AG04450 (cell line): Measurements from ENCODE around the gene PTP4A1. TPM values are rescaled to one million over a fixed set of nuclear protein-coding genes. Genes with fewer than 3 reads are reported as not detected.

ENCODE experiments used
- CTCF ChIA-PET: fragments of 300-600, 350-600 bp; formaldehyde crosslinking; extraction: SDS; loops from one replicate; lab custom pipeline; 2022; ENCODE audit warnings: antibody characterized with exemption, inconsistent platforms; lab: Charles Lee
- POLR2A ChIA-PET: fragments of 350-600 bp; formaldehyde crosslinking; extraction: SDS; loops from one replicate; lab custom pipeline; 2021; ENCODE audit warnings: antibody characterized with exemption, inconsistent platforms; lab: Yijun Ruan, JAX
- DNase-seq: peaks from one replicate; pipeline ENCODE4 v3.0.0-alpha.2; 2011; ENCODE audit warnings: low read depth, low spot score
- H3K27ac ChIP-seq: one replicate; pipeline ENCODE4 v1.5.1; 2012; ENCODE audit warnings: low read depth, low read length, control low read depth
- H3K27me3 ChIP-seq: one replicate; pipeline ENCODE4 v1.6.0; 2012; ENCODE audit warnings: low read length; ENCODE audit not compliant: control insufficient read depth, insufficient read depth
- H3K4me3 ChIP-seq: 2 replicates; pipeline ENCODE4 v1.5.1; 2011; ENCODE audit warnings: mild to moderate bottlenecking, low read depth, low read length, control low read depth
- H3K9me3 ChIP-seq: 2 replicates; pipeline ENCODE4 v1.5.1; 2012; ENCODE audit warnings: low read length; ENCODE audit not compliant: control insufficient read depth, insufficient read depth
- polyA plus RNA-seq: library from polyadenylated mRNA; depleted of rRNA; stranded (reverse); fragments of >200 nt; gene quantifications from 2 replicates; pipeline ENCODE4 v1.2.3, GENCODE V29; 2011
- TF ChIP-seq, protein P1 (sequence below): IDR thresholded peaks from 2 replicates; pipeline ENCODE4 v1.5.1; 2011; ENCODE audit warnings: low read depth, low read length, control low read depth, inconsistent platforms

Gene PTP4A1
- polyA plus RNA-seq, 1 experiment: 34.3 TPM

- no peak for DNase-seq
- H3K27ac ChIP-seq: no peak overlapping the region
- no peak overlapping the region for H3K4me3 ChIP-seq
- ChIA-PET CTCF (no interaction called here), POLR2A (no interaction called here)
- H3K9me3 ChIP-seq: no peaks in the 10 kb centered on the region
- TF ChIP-seq, protein P1, sequence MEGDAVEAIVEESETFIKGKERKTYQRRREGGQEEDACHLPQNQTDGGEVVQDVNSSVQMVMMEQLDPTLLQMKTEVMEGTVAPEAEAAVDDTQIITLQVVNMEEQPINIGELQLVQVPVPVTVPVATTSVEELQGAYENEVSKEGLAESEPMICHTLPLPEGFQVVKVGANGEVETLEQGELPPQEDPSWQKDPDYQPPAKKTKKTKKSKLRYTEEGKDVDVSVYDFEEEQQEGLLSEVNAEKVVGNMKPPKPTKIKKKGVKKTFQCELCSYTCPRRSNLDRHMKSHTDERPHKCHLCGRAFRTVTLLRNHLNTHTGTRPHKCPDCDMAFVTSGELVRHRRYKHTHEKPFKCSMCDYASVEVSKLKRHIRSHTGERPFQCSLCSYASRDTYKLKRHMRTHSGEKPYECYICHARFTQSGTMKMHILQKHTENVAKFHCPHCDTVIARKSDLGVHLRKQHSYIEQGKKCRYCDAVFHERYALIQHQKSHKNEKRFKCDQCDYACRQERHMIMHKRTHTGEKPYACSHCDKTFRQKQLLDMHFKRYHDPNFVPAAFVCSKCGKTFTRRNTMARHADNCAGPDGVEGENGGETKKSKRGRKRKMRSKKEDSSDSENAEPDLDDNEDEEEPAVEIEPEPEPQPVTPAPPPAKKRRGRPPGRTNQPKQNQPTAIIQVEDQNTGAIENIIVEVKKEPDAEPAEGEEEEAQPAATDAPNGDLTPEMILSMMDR: no peak
- no peaks in the 10 kb centered on the region for H3K27me3 ChIP-seq
These were observed 38.3 kb upstream of the PTP4A1 start for GRCh38 chr6:63533952-63534351.

DNA sequence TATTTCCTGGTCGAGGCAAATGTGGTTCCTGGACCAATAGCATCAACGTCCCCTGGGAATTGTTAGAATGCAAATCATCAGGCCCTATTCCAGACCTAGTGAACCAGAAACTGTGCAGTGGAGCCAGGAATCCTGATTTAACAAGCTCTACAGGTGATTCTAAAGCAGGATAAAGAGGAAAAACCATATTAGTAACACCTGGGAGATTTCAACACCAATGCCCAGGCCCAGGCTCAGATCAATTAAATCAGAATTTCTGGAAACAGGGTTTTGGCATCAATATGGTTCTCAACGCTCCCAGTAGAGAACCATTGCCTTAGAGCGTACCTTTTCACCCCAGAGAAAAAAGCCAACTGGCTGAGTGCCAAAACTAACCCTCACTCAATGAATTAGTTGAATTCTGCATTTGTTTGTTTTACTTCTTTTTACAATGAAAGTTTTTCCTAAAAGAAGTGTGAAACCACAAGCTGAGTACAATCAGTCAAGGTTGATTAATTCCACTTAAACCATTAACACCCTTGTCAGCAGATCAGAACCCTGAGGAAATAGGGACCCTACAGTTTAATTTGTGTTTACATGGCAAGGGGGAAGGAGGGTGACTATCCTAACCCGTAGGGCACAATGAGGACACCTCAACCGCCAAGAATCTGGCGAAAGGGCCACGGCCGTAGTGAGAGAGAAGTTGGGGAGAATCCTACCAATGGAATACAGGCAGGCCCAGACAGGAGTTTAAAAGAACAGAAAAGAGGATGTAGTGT, 34.9 kb upstream of the PTP4A1 start:
- Histone ChIP-seq H3K27me3 (peaks cover 2% of the 10 kb centered on the region), H3K9me3 (no peaks in the 10 kb centered on the region), H3K27ac (no peak overlapping the region), H3K4me3 (no peak overlapping the region)
- POLR2A ChIA-PET: no interaction called here
- DNase-seq: no peak
- TF ChIP-seq, protein P1: no peak
- CTCF ChIA-PET: no interaction called here

GRCh38 chr6:63537959-63538300, 34.4 kb upstream of the PTP4A1 start:
- TF ChIP-seq, protein P1: no peak
- Histone ChIP-seq H3K4me3 (no peak overlapping the region), H3K27ac (no peak overlapping the region), H3K9me3 (no peaks in the 10 kb centered on the region), H3K27me3 (peaks cover 6% of the 10 kb centered on the region)
- CTCF ChIA-PET: no interaction called here
- no peak for DNase-seq
- POLR2A ChIA-PET: no interaction called here

DNA sequence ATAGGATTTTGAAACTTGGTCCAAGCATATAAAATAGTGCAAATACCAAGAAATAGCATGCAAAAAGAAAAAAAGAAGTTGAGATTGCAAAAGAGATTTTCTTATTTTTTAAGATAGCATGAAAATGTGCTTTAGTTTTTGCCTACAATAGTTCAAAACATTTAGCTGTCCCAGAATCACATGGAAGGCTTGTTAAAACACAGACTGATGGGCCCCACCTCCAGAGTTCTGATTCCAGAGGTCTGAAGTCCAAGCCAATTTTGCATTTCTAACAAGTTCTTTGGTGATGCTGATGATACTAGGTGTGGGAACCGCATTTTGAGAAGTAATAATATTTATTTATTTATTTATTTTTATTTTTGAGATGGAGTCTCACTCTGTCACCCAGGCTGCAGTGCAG, 33.7 kb upstream of the PTP4A1 start:
- no peaks in the 10 kb centered on the region for H3K9me3 ChIP-seq
- no peak overlapping the region for H3K4me3 ChIP-seq
- POLR2A ChIA-PET: no interaction called here
- DNase-seq: no peak
- no peak overlapping the region for H3K27ac ChIP-seq
- H3K27me3 ChIP-seq: peaks cover 6% of the 10 kb centered on the region
- CTCF ChIA-PET: no interaction called here
- TF ChIP-seq, protein P1: no peak

DNA sequence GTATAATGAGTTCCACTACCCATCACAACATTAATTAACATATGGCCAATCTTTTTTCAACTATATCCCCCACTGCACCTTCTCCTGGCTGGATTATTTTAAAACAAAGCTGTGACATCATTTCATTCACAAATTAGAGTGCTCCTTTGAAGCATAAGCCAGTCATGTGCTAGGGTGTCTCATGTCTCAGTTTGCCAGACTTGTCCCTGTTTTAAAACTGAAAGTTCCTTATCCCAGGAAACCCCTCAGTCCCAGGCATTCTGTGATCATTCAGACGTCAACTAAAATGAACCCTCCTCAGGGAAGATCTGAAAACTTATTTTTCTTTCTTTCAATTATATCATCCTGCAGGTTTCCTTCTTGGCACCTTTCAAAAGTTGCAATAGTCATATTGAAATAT, 29.3 kb upstream of the PTP4A1 start:
- no peak overlapping the region for H3K27ac ChIP-seq
- POLR2A ChIA-PET: no interaction called here
- H3K27me3 ChIP-seq: peaks cover 6% of the 10 kb centered on the region
- no peak for DNase-seq
- no peak overlapping the region for H3K4me3 ChIP-seq
- no peaks in the 10 kb centered on the region for H3K9me3 ChIP-seq
- CTCF ChIA-PET: no interaction called here
- TF ChIP-seq, protein P1: no peak
